GM23338 (cell line): ENCODE results near the gene CCL21. TPM values are rescaled to one million over a fixed set of nuclear protein-coding genes. Genes with fewer than 3 reads are reported as not detected.

Experiments used
- ATAC-seq: fragments of 200-7000 bp; cut with Tn5 transposase; 3 replicates; pipeline ENCODE4 v1.9.1; 2020
- DNase-seq: peaks from one replicate; pipeline ENCODE4 v3.0.0-alpha.2; 2015; ENCODE audit warnings: low spot score
- H2AFZ ChIP-seq: fragments of 200-600 bp; sonication (generic); 2 replicates; pipeline ENCODE4 v1.8.0; 2016; ENCODE audit warnings: antibody characterized with exemption, mild to moderate bottlenecking, moderate library complexity
- H3F3A ChIP-seq: fragments of 200-600 bp; sonication (generic); replicated peaks from 2 replicates; pipeline ENCODE4 v1.8.0; 2017; ENCODE audit warnings: antibody characterized with exemption, mixed run types, low read depth
- H3K27ac ChIP-seq: fragments of 200-600 bp; sonication (generic); 2 replicates; pipeline ENCODE4 v1.6.1; 2016; ENCODE audit warnings: low read depth
- H3K27me3 ChIP-seq: fragments of 200-600 bp; sonication (generic); 2 replicates; pipeline ENCODE4 v1.8.0; 2016; ENCODE audit warnings: mild to moderate bottlenecking, mixed run types, moderate library complexity; ENCODE audit not compliant: insufficient read depth
- H3K36me3 ChIP-seq: fragments of 200-600 bp; sonication (generic); 2 replicates; pipeline ENCODE4 v1.8.0; 2016; ENCODE audit warnings: mild to moderate bottlenecking; ENCODE audit not compliant: insufficient read depth
- H3K4me1 ChIP-seq: fragments of 200-600 bp; sonication (generic); 2 replicates; pipeline ENCODE4 v1.8.0; 2016; ENCODE audit warnings: mild to moderate bottlenecking, moderate library complexity; ENCODE audit not compliant: insufficient read depth
- H3K4me2 ChIP-seq: fragments of 200-600 bp; sonication (generic); 2 replicates; pipeline ENCODE4 v1.7.1; 2017; ENCODE audit warnings: mixed run types
- H3K4me3 ChIP-seq: fragments of 200-600 bp; sonication (generic); 2 replicates; pipeline ENCODE4 v1.6.1; 2016; ENCODE audit warnings: mixed run types
- H3K79me2 ChIP-seq: fragments of 200-600 bp; sonication (generic); replicated peaks from 2 replicates; pipeline ENCODE4 v1.8.0; 2017; ENCODE audit warnings: mild to moderate bottlenecking; ENCODE audit not compliant: insufficient read depth
- H3K9me2 ChIP-seq: fragments of 200-600 bp; sonication (generic); 2 replicates; pipeline ENCODE4 v1.8.0; 2017; ENCODE audit not compliant: insufficient read depth
- H4K20me1 ChIP-seq: fragments of 200-600 bp; sonication (generic); replicated peaks from 2 replicates; pipeline ENCODE4 v1.8.0; 2017; ENCODE audit warnings: mild to moderate bottlenecking; ENCODE audit not compliant: insufficient read depth
- H3K27ac Mint-ChIP-seq: 2 replicates; pipeline ENCODE4 v1.8.0; 2020; ENCODE audit warnings: inconsistent platforms, mild to moderate bottlenecking, moderate library complexity, mixed read lengths
- H3K27me3 Mint-ChIP-seq: 3 replicates; pipeline ENCODE4 v1.8.0; 2022; ENCODE audit warnings: low read depth, mild to moderate bottlenecking, moderate library complexity, mixed read lengths, inconsistent platforms; ENCODE audit not compliant: insufficient read depth, poor library complexity
- H3K36me3 Mint-ChIP-seq: 3 replicates; pipeline ENCODE4 v1.8.0; 2021; ENCODE audit warnings: low read depth, mild to moderate bottlenecking, inconsistent platforms, moderate library complexity, mixed read lengths
- H3K4me1 Mint-ChIP-seq: 3 replicates; pipeline ENCODE4 v1.8.0; 2020; ENCODE audit warnings: mild to moderate bottlenecking, inconsistent platforms, mixed read lengths
- H3K4me3 Mint-ChIP-seq: 3 replicates; pipeline ENCODE4 v1.8.0; 2021; ENCODE audit warnings: moderate library complexity, mild to moderate bottlenecking, inconsistent platforms, mixed read lengths
- H3K9me3 Mint-ChIP-seq: 3 replicates; pipeline ENCODE4 v1.8.0; 2020; ENCODE audit warnings: moderate library complexity, mild to moderate bottlenecking, inconsistent platforms, mixed read lengths
- CREB1 ChIP-seq: fragments of 250-450 bp; sonication (Bioruptor Pico); IDR thresholded peaks from 2 replicates; pipeline ENCODE4 v1.5.0; 2020; ENCODE audit warnings: low read depth, mild to moderate bottlenecking, moderate library complexity
- EZH2 ChIP-seq: fragments of 200-600 bp; sonication (generic); IDR thresholded peaks from one replicate; pipeline ENCODE4 v1.8.0; 2017; ENCODE audit warnings: antibody characterized with exemption, mild to moderate bottlenecking, low read depth; ENCODE audit not compliant: unreplicated experiment
- EZH2phosphoT487 ChIP-seq: fragments of 200-600 bp; sonication (generic); IDR thresholded peaks from one replicate; pipeline ENCODE4 v1.8.1; 2018; ENCODE audit warnings: antibody characterized with exemption; ENCODE audit not compliant: unreplicated experiment
- JUNB ChIP-seq: IDR thresholded peaks from one replicate; pipeline ENCODE4 v1.6.1; 2016; ENCODE audit warnings: antibody characterized with exemption; ENCODE audit not compliant: unreplicated experiment
- NANOG ChIP-seq: IDR thresholded peaks from 2 replicates; pipeline ENCODE4 v1.6.1; 2016; ENCODE audit warnings: antibody characterized with exemption, borderline replicate concordance
- POLR2AphosphoS5 ChIP-seq: IDR thresholded peaks from 2 replicates; pipeline ENCODE4 v1.6.1; 2016; ENCODE audit warnings: antibody characterized with exemption, low read depth
- STAT1 ChIP-seq: IDR thresholded peaks from one replicate; pipeline ENCODE4 v1.6.1; 2016; ENCODE audit warnings: antibody characterized with exemption; ENCODE audit not compliant: unreplicated experiment
- ZNF114 ChIP-seq: fragments of 250-450 bp; sonication (Bioruptor Pico); IDR thresholded peaks from 2 replicates; pipeline ENCODE4 v1.5.0; 2020; ENCODE audit warnings: mild to moderate bottlenecking, moderate library complexity
- ZNF331 ChIP-seq: fragments of 250-450 bp; sonication (Bioruptor Pico); IDR thresholded peaks from 2 replicates; pipeline ENCODE4 v1.5.0; 2020; ENCODE audit warnings: low read depth, mild to moderate bottlenecking, moderate library complexity
- ZNF462 ChIP-seq: fragments of 250-450 bp; sonication (Bioruptor Pico); IDR thresholded peaks from 2 replicates; pipeline ENCODE4 v1.5.0; 2020; ENCODE audit warnings: mild to moderate bottlenecking, moderate library complexity
- polyA plus RNA-seq: library from polyadenylated mRNA; unstranded; fragments of >200 nt; fragmentation: Nextera tagmentation; extraction: Ambion mirVana; gene quantifications from 2 replicates; pipeline ENCODE4 v1.2.1, GENCODE V29; 2016
- total RNA-seq: library from RNA; depleted of rRNA; stranded (reverse); fragments of >200 nt; shearing (Covaris generic); gene quantifications from 2 replicates; pipeline ENCODE4 v1.2.3, GENCODE V29; 2014
- TF ChIP-seq, protein P1 (sequence below): IDR thresholded peaks from one replicate; pipeline ENCODE4 v1.6.1; 2018; ENCODE audit warnings: antibody characterized with exemption; ENCODE audit not compliant: unreplicated experiment

Gene CCL21
- total and polyA plus RNA-seq, 2 experiments from 2014 or later, result not detected

DNA sequence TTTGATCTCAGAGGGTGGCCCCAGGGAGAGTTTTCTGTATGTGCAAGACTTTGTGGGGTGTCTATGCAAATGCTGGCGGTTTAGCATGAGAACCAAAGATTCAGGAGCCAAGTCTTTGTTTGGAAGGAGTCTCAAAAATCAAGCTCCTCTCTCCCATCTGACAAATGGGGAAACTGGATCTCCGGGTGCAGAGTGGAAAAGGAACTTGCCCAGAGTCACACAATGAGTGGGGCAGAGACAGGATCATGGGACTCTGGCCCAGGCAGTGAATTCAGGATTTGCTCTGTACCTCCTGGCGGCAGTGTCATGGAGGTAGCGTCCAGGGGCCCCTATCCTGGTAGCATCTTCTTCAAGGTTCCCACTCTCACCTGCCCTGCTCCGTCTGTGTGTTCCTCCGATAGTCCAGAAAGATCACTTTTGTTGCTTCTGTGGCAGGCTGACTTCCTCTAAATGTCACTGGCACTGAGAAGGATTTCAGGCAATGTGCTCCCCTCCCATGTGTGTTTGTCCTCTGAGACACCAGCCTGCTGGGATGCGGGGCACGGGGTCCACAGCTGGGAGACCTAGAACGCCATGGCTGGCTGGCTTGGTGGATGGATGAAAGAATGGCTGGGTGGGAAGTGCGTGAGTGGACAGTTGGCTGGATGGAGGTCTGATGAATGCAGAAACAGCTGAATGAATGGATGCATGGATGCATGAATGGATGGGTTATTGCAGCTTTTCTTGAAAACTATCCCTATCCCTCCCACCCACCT, 22.5 kb downstream of the CCL21 start:
- Histone ChIP-seq H3K9me2 (no peaks in the 10 kb centered on the region), H3K27me3 (no peaks in the 10 kb centered on the region), H3K27ac (no peak overlapping the region), H3K4me1 (peaks cover 10% of the 10 kb centered on the region), H3K36me3 (no peaks in the 10 kb centered on the region), H4K20me1 (no peaks in the 10 kb centered on the region), H3K4me3 (no peak overlapping the region), H3K4me2 (peak overlapping the region; percentile 45), H2AFZ (no peak overlapping the region), H3K79me2 (no peaks in the 10 kb centered on the region), H3F3A (no peaks in the 10 kb centered on the region)
- H3K4me3 Mint-ChIP-seq, result no peak overlapping the region; the same call in 2 of the 3 replicates
- H3K27ac Mint-ChIP-seq, result no peak overlapping the region; the same call in 1 of the 2 replicates
- DNase-seq (peak; percentile 16), ATAC-seq (peak; percentile 23; the same call in 2 of the 3 replicates)
- H3K4me1 Mint-ChIP-seq, result peaks cover 14% of the 10 kb centered on the region
- H3K9me3 Mint-ChIP-seq, result no peaks in the 10 kb centered on the region
- H3K27me3 Mint-ChIP-seq, result peaks cover 6% of the 10 kb centered on the region
- no peaks in the 10 kb centered on the region for H3K36me3 Mint-ChIP-seq
- TF ChIP-seq ZNF331 (CRISPR knock-in tag), result no peak
- no peak for TF ChIP-seq JUNB
- no peak for TF ChIP-seq ZNF114 (CRISPR knock-in tag)
- TF ChIP-seq NANOG, result no peak
- no peak for TF ChIP-seq POLR2AphosphoS5
- TF ChIP-seq EZH2, result no peak
- TF ChIP-seq CREB1 (CRISPR knock-in tag), result no peak

DNA sequence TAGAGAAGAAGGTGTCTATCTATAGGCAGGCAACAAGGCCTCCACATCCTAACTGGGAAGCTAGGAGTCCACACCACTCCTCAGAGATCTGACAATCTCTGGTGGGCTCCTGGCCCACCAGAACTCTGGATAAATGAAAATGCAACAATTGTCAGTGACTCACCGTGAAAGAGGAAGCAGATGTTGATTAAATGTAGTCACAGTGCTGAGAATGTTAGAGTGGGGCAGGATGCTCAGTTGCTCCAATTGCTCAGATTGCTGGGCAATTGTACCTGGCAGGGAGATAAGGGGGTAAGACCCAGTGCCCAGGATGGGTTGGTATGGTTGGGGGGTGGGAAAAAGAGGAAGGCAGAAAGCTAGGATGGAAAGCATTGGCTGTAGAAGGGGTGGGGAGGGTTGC, 23.2 kb downstream of the CCL21 start:
- no peak overlapping the region for H3K27ac Mint-ChIP-seq
- H3K4me1 Mint-ChIP-seq, result peaks cover 14% of the 10 kb centered on the region
- H3K9me3 Mint-ChIP-seq, result no peaks in the 10 kb centered on the region
- peaks cover 10% of the 10 kb centered on the region for H3K4me1 ChIP-seq
- H3K36me3 ChIP-seq, result no peaks in the 10 kb centered on the region
- no peak overlapping the region for H3K27ac ChIP-seq
- H4K20me1 ChIP-seq, result no peaks in the 10 kb centered on the region
- ATAC-seq (no peak), DNase-seq (no peak)
- H3K79me2 ChIP-seq, result no peaks in the 10 kb centered on the region
- H3K36me3 Mint-ChIP-seq, result no peaks in the 10 kb centered on the region
- H3F3A ChIP-seq, result no peaks in the 10 kb centered on the region
- peak overlapping the region; percentile 45; the same call in 1 of the 2 replicates for H3K4me2 ChIP-seq
- no peak overlapping the region for H3K4me3 ChIP-seq
- no peaks in the 10 kb centered on the region for H3K27me3 ChIP-seq
- no peaks in the 10 kb centered on the region for H3K9me2 ChIP-seq
- no peak overlapping the region for H3K4me3 Mint-ChIP-seq
- no peak overlapping the region for H2AFZ ChIP-seq
- peaks cover 6% of the 10 kb centered on the region for H3K27me3 Mint-ChIP-seq
- TF ChIP-seq NANOG, result no peak
- no peak for TF ChIP-seq EZH2
- TF ChIP-seq EZH2phosphoT487, result no peak
- no peak for TF ChIP-seq STAT1
- TF ChIP-seq ZNF462 (CRISPR knock-in tag), result no peak
- TF ChIP-seq CREB1 (CRISPR knock-in tag), result no peak
- no peak for TF ChIP-seq JUNB
- TF ChIP-seq POLR2AphosphoS5, result no peak
- TF ChIP-seq ZNF114 (CRISPR knock-in tag), result no peak
- TF ChIP-seq, protein P1, sequence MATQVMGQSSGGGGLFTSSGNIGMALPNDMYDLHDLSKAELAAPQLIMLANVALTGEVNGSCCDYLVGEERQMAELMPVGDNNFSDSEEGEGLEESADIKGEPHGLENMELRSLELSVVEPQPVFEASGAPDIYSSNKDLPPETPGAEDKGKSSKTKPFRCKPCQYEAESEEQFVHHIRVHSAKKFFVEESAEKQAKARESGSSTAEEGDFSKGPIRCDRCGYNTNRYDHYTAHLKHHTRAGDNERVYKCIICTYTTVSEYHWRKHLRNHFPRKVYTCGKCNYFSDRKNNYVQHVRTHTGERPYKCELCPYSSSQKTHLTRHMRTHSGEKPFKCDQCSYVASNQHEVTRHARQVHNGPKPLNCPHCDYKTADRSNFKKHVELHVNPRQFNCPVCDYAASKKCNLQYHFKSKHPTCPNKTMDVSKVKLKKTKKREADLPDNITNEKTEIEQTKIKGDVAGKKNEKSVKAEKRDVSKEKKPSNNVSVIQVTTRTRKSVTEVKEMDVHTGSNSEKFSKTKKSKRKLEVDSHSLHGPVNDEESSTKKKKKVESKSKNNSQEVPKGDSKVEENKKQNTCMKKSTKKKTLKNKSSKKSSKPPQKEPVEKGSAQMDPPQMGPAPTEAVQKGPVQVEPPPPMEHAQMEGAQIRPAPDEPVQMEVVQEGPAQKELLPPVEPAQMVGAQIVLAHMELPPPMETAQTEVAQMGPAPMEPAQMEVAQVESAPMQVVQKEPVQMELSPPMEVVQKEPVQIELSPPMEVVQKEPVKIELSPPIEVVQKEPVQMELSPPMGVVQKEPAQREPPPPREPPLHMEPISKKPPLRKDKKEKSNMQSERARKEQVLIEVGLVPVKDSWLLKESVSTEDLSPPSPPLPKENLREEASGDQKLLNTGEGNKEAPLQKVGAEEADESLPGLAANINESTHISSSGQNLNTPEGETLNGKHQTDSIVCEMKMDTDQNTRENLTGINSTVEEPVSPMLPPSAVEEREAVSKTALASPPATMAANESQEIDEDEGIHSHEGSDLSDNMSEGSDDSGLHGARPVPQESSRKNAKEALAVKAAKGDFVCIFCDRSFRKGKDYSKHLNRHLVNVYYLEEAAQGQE, result no peak
